Fibroblast of pulmonary artery (primary cell): ENCODE results near the gene NRXN3.

Experiments
- DNase-seq: peaks from one replicate; pipeline ENCODE4 v3.0.0-alpha.2; 2010; ENCODE audit warnings: low read depth
- H3K4me3 ChIP-seq: replicated peaks from 2 replicates; pipeline ENCODE4 v1.5.1; 2011; ENCODE audit warnings: low read depth, mild to moderate bottlenecking, control low read depth, low read length, moderate library complexity
- TF ChIP-seq, protein P1 (sequence below): IDR thresholded peaks from 2 replicates; pipeline ENCODE4 v1.5.1; 2011; ENCODE audit warnings: mild to moderate bottlenecking, control low read depth, low read length, inconsistent platforms; ENCODE audit errors: missing control alignments

Gene NRXN3

DNA sequence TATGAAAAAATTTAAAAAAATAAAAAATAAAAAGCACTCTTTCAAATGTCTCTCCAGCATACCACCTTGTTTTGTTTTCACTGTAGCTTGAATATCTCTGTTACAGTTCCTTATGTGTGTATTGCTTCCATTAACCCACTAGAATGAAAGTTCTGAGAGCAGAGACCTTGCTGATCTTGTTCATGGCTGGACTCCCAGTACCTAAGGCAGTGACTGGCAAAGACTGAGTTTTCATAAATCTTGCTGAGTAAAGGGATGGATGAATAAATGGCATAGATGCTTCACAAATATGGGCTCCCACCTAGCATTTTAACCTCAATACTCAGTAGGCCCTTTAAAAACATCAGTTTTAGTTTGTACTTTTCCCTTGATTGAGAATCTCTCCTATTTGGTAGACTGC is 1125.2 kb downstream of the NRXN3 start:
- TF ChIP-seq, protein P1, sequence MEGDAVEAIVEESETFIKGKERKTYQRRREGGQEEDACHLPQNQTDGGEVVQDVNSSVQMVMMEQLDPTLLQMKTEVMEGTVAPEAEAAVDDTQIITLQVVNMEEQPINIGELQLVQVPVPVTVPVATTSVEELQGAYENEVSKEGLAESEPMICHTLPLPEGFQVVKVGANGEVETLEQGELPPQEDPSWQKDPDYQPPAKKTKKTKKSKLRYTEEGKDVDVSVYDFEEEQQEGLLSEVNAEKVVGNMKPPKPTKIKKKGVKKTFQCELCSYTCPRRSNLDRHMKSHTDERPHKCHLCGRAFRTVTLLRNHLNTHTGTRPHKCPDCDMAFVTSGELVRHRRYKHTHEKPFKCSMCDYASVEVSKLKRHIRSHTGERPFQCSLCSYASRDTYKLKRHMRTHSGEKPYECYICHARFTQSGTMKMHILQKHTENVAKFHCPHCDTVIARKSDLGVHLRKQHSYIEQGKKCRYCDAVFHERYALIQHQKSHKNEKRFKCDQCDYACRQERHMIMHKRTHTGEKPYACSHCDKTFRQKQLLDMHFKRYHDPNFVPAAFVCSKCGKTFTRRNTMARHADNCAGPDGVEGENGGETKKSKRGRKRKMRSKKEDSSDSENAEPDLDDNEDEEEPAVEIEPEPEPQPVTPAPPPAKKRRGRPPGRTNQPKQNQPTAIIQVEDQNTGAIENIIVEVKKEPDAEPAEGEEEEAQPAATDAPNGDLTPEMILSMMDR, result no peak
- no peak overlapping the region for H3K4me3 ChIP-seq
- DNase-seq, result no peak

DNA sequence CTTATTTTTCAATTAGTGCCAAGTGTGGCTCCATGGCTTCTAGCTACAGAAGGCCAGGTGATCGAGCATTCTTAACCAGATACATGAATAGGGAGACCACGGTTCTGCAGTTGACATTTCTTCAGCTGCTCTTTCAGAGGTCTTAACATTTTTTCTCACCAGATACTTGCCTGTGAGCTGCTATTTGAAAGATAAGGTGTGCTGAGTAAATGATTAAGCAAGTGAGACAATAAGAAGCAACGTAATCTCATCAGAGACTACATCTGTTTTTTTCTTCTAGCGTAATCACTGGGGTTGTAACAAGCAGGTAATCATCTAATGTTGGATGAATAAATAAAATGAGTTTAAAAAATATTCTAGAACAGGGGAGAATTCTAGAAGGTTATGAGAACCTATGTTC is 1128.2 kb downstream of the NRXN3 start:
- TF ChIP-seq, protein P1, result no peak
- DNase-seq, result no peak
- no peak overlapping the region for H3K4me3 ChIP-seq

DNA sequence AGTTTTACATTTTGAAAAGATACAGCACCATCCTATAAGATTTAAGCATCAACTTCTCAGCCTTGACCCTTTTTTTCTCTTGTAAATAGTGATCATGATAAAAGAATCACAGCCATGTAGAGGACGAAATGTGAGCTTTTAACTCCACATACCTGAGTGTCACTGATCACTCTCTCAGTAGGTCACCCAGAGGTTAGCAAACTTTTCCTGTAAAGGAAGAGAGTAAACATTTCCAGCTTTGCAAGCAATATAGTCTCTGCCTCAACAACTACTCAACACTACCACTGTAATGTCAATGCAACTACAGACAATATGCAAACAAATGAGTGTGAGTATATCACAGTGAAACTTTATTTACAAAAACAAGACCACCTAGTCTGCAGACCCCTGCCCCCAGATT is 1129.0 kb downstream of the NRXN3 start:
- H3K4me3 ChIP-seq, result no peak overlapping the region
- no peak for DNase-seq
- TF ChIP-seq, protein P1, result no peak

DNA sequence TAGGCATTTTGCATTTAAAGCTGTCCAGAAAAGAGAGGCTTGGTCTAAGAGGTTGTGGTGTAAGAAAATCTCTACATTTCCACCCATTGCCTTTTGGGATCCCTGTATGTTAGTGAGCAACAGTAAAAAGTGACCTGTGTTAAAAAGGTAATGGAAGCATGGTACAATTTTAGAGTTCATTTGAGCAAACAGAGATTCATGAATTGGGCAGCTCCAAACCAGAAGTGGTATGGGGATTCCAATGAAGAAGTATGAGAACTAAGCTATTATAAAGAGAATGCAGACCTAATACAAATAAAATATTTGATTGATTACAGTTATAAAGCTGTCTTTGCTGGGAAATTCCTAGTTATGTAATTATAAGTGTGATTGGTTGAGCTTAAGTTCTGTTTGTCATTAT is 1134.1 kb downstream of the NRXN3 start:
- no peak overlapping the region for H3K4me3 ChIP-seq
- TF ChIP-seq, protein P1, result no peak
- DNase-seq, result no peak

DNA sequence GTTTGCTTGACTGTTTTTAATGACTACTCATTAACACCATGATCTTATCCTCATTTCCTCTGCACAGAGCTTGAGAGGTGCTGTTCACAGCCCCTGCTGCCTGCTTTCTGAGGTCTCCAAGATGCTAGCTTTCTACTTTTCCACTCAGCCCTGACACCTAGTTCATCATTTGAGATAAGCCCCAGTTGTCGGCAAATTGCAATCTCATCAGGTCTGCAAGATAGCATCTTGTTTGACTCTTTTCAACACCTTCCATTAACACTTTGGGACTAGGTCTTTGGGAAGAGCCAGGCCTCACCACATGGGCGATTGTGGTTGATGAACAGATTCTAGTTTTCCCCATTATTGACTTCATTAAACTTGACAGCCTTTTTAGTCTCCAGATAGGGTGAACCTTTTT is 1136.4 kb downstream of the NRXN3 start:
- H3K4me3 ChIP-seq, result no peak overlapping the region
- DNase-seq, result no peak
- TF ChIP-seq, protein P1, result no peak

DNA sequence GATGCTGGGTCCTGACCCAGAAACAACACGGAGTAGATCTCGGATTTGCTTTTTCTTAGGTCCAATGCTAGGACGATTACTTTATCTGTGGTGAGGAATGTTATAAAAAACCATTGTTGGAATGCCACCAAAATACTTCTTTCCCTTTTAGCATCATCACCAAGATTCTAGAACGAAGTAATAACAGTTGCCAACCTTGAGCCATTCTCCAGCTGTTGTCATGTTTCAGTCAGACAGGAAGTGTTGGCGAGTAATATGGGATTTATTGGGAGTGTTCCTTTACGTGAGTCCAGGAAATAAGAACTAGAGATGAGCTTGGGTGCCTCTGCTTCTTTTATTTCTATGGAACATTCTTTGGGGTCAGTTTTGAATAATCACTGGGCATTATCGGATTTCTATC is 1148.2 kb downstream of the NRXN3 start:
- H3K4me3 ChIP-seq, result no peak overlapping the region
- peak; percentile 56 for DNase-seq
- TF ChIP-seq, protein P1, result no peak

DNA sequence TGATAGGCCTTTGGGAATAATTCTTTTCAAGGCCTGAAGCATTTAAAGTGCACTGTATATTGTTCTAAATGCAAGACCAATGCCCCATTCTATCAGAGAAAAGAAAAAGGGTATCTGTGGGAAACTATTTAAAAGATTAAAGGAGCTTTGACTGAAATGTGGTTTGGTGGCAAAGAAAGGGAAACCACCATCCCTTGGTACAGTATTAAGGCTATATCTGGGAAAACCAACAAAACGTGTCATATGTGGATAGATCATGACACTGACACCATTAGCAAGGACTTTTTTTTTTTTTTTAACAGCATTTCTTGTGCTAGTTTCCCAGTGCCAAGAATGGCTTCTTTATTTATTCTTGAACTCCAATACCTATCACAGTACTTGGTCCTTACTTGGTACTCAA is 1150.4 kb downstream of the NRXN3 start:
- DNase-seq, result no peak
- no peak overlapping the region for H3K4me3 ChIP-seq

More for the DNA sequence above, 1150.4 kb downstream of the NRXN3 start:
- TF ChIP-seq, protein P1, result no peak
